ENCODE results near the gene ENTPD5.

ENTPD5 gene, protein sequence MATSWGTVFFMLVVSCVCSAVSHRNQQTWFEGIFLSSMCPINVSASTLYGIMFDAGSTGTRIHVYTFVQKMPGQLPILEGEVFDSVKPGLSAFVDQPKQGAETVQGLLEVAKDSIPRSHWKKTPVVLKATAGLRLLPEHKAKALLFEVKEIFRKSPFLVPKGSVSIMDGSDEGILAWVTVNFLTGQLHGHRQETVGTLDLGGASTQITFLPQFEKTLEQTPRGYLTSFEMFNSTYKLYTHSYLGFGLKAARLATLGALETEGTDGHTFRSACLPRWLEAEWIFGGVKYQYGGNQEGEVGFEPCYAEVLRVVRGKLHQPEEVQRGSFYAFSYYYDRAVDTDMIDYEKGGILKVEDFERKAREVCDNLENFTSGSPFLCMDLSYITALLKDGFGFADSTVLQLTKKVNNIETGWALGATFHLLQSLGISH

DNA sequence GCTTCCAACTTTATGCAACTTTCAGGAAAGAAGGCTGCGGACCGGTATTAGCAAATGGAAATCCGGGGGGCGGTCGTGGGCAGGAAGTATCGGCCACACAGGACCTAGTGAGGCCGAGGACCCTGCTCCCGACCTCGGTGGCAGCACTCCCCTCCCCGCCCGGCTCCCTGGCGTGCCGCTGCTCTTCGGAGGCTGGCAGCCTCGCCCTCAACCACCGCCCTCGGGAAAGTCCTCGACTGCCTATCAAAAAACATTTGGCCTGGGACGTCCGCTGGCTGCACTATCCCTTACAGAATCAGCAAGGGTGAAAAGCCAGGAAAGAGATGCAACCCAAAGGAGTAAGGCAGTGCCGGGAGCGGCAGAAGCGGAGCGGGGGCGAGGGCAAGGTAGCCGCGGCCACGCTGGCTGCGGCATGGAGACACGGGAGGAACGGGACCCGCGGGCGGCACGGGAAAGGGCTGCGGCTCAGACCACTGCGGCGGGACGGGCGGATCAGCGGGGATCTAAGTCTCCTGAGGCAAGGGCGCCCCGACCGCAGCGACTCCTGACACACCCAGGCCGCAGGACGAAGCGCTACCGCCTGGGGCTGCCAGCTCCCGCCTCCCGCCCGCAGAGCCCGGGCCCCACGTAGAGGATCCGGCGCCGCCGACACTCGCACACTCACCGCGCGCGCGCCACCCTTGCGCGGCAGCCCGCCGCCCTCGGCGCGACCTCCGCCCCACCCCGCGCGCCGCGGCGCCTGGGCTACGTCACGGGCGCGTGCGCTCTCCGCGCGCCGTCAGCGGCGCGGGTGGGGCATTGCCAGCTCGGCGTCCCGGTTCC, at the start of gene ENTPD5, which contains the start of gene BBOF1:
ENTPD5 (minus strand) TSS at position 703 of the 822 bp plus-strand sequence. CDS start 31,186 bp downstream, outside the sequence.
BBOF1 (plus strand) TSS at position 764 of the 822 bp plus-strand sequence. CDS start 130 bp downstream, outside the sequence.
- Histone ChIP-seq H3K27ac (ENCODE audit: low read length) (peak within 1 kb of the TSS; percentile 93), H3K36me3 (ENCODE audit: control insufficient read depth in 1 of 2, insufficient read depth in 2 of 2, low read length in 2 of 2) (peaks cover 0 to 11% of the 10 kb centered on the region in 2 donors), H3K27me3 (ENCODE audit: low read depth, low read length) (no peaks in the 10 kb centered on the region), H3K4me3 (ENCODE audit: low read depth in 1 of 2, low read length in 2 of 2) (peak within 1 kb of the TSS; percentile 69 to 83), H3K9me3 (ENCODE audit: control insufficient read depth in 1 of 2, low read length in 2 of 2) (no peaks in the 10 kb centered on the region), H3K4me1 (ENCODE audit: control insufficient read depth in 1 of 2, insufficient read depth in 2 of 2, low read length in 2 of 2) (peaks cover 0 to 11% of the 10 kb centered on the region in 2 donors)

DNA sequence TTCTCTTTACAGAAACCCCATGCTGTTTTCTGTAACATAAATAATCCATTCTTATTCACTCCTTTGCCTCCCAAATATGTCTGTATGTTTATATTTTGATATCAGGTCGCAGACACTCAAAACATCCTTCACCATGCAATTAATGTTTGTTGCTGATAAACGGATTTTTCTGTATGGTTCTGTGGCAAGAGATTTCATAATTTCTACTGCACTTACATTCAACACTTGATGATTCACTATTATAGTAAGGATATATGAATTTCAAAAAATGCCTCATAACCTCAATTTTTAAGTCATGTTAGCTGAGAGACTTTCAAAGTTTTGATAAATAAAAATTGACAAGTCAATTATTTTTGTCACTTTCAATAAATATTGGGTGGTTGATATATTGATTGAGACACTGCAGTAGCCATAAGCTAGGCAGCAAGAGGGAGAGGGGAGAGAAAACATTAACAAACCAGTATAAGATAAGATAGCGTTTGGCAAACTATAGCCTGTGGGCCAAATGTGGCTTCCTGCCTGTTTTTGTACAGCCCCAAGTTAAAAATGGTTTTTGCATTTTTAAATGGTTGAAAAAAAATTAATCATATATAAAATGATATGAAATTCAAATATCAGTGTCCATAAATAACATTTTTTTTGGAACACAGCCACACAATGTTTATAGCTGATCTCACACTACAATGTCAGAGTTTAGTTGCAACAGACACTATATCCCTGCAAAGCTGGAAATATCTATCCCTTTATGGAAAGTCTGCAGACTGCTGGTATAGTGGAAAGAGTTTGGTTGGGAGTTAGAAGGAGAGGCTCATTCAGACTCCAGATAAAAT, 46.9 kb upstream of the ENTPD5 start:
- Histone ChIP-seq H3K4me3 (ENCODE audit: low read depth in 1 of 2, low read length in 2 of 2) (no peak overlapping the region), H3K27me3 (ENCODE audit: low read depth, low read length) (no peaks in the 10 kb centered on the region), H3K4me1 (ENCODE audit: control insufficient read depth in 1 of 2, insufficient read depth in 2 of 2, low read length in 2 of 2) (no peaks in the 10 kb centered on the region), H3K36me3 (ENCODE audit: control insufficient read depth in 1 of 2, insufficient read depth in 2 of 2, low read length in 2 of 2) (peaks cover 15 to 63% of the 10 kb centered on the region in 2 donors), H3K9me3 (ENCODE audit: control insufficient read depth in 1 of 2, low read length in 2 of 2) (no peaks in the 10 kb centered on the region), H3K27ac (ENCODE audit: low read length) (no peak overlapping the region)

DNA sequence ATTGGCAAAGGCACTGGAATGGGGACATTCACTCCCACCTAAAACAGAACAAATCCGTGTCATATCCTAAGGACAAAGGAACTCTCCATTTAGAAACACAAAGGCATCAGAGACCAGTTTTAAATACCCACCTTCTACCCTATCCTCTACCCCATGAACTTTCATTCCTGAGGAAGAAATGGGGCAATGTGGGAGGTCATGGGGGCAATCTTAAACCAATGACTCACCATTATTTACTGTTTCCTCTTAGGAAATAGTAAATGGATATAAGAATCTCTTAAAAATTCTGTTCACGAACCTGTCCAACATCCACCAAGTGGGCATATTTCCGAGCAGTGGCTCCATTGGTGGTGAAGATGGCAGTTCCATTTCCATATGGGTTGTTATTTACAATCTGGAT, 45.8 kb upstream of the ENTPD5 start:
- peaks cover 21 to 62% of the 10 kb centered on the region in 2 donors for H3K36me3 ChIP-seq (ENCODE audit: control insufficient read depth in 1 of 2, insufficient read depth in 2 of 2, low read length in 2 of 2)

GRCh38 chr14:74064426-74064825, 45.3 kb upstream of the ENTPD5 start:
- Histone ChIP-seq H3K27ac (ENCODE audit: low read length) (no peak overlapping the region), H3K4me3 (ENCODE audit: low read depth in 1 of 2, low read length in 2 of 2) (no peak overlapping the region), H3K4me1 (ENCODE audit: control insufficient read depth in 1 of 2, insufficient read depth in 2 of 2, low read length in 2 of 2) (no peaks in the 10 kb centered on the region), H3K27me3 (ENCODE audit: low read depth, low read length) (no peaks in the 10 kb centered on the region), H3K36me3 (ENCODE audit: control insufficient read depth in 1 of 2, insufficient read depth in 2 of 2, low read length in 2 of 2) (peaks cover 25 to 65% of the 10 kb centered on the region in 2 donors), H3K9me3 (ENCODE audit: control insufficient read depth in 1 of 2, low read length in 2 of 2) (no peaks in the 10 kb centered on the region)

More for the DNA sequence above, 45.8 kb upstream of the ENTPD5 start:
- H3K4me3 ChIP-seq (ENCODE audit: low read depth in 1 of 2, low read length in 2 of 2), result no peak overlapping the region
- H3K4me1 ChIP-seq (ENCODE audit: control insufficient read depth in 1 of 2, insufficient read depth in 2 of 2, low read length in 2 of 2), result no peaks in the 10 kb centered on the region
- no peak overlapping the region for H3K27ac ChIP-seq (ENCODE audit: low read length)
- H3K9me3 ChIP-seq (ENCODE audit: control insufficient read depth in 1 of 2, low read length in 2 of 2), result no peaks in the 10 kb centered on the region
- no peaks in the 10 kb centered on the region for H3K27me3 ChIP-seq (ENCODE audit: low read depth, low read length)

DNA sequence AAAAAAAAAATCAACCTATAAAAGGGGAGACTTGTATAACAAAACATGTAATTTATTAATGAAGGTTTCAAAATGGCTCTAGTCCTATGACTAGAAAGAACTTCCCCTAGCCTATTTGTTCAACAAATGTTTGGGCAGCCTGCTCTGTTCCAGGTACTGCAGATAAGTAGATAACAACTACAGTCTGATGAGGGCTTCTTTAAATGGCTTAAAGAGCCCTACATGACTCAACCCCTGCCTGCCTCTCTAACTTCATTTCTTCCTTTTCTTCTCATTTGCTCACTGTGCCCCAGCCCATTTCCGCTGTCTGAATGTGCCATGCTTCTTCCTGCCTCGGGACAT, 43.7 kb upstream of the ENTPD5 start:
- Histone ChIP-seq H3K4me1 (ENCODE audit: control insufficient read depth in 1 of 2, insufficient read depth in 2 of 2, low read length in 2 of 2) (no peaks in the 10 kb centered on the region), H3K9me3 (ENCODE audit: control insufficient read depth in 1 of 2, low read length in 2 of 2) (no peaks in the 10 kb centered on the region), H3K27me3 (ENCODE audit: low read depth, low read length) (no peaks in the 10 kb centered on the region), H3K4me3 (ENCODE audit: low read depth in 1 of 2, low read length in 2 of 2) (no peak overlapping the region), H3K27ac (ENCODE audit: low read length) (no peak overlapping the region), H3K36me3 (ENCODE audit: control insufficient read depth in 1 of 2, insufficient read depth in 2 of 2, low read length in 2 of 2) (peaks cover 25 to 67% of the 10 kb centered on the region in 2 donors)

DNA sequence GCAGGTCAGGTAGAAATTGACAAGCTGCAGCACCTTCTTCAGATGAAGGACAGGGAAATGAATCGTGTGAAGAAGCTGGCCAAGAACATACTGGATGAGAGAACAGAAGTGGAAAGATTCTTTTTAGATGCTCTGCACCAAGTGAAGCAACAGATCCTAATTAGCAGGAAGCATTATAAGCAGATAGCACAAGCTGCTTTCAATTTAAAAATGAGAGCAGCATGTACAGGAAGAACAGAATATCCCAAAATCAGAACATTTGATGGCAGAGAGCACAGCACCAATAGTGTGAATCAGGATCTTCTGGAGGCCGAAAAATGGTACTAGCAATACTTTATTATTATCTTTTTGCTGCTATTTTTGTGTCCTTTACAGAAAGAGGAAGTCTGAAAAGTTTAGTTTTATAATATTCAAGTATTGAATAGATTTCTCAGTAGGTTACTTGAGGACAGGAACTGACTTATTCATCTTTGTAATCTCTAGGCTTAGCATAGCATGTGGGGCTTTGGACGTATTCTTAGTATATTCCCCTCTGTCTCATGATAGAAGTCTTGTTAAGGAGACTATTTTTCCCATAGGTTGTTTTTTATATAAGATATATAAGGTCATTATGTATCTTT, 30.9 kb upstream of the ENTPD5 start:
- Histone ChIP-seq H3K4me3 (ENCODE audit: low read depth in 1 of 2, low read length in 2 of 2) (no peak overlapping the region), H3K4me1 (ENCODE audit: control insufficient read depth in 1 of 2, insufficient read depth in 2 of 2, low read length in 2 of 2) (no peaks in the 10 kb centered on the region), H3K27me3 (ENCODE audit: low read depth, low read length) (no peaks in the 10 kb centered on the region), H3K9me3 (ENCODE audit: control insufficient read depth in 1 of 2, low read length in 2 of 2) (no peaks in the 10 kb centered on the region), H3K36me3 (ENCODE audit: control insufficient read depth in 1 of 2, insufficient read depth in 2 of 2, low read length in 2 of 2) (peaks cover 9 to 11% of the 10 kb centered on the region in 2 donors), H3K27ac (ENCODE audit: low read length) (no peak overlapping the region)

- H3K4me1 ChIP-seq (ENCODE audit: control insufficient read depth in 1 of 2, insufficient read depth in 2 of 2, low read length in 2 of 2), result no peaks in the 10 kb centered on the region
- no peaks in the 10 kb centered on the region for H3K9me3 ChIP-seq (ENCODE audit: control insufficient read depth in 1 of 2, low read length in 2 of 2)
- H3K27me3 ChIP-seq (ENCODE audit: low read depth, low read length), result no peaks in the 10 kb centered on the region
- no peak overlapping the region for H3K4me3 ChIP-seq (ENCODE audit: low read depth in 1 of 2, low read length in 2 of 2)
- H3K36me3 ChIP-seq (ENCODE audit: control insufficient read depth in 1 of 2, insufficient read depth in 2 of 2, low read length in 2 of 2), result peaks cover 9 to 11% of the 10 kb centered on the region in 2 donors
- no peak overlapping the region for H3K27ac ChIP-seq (ENCODE audit: low read length)
Observed at GRCh38 chr14:74048281-74048680, 29.2 kb upstream of the ENTPD5 start.

DNA sequence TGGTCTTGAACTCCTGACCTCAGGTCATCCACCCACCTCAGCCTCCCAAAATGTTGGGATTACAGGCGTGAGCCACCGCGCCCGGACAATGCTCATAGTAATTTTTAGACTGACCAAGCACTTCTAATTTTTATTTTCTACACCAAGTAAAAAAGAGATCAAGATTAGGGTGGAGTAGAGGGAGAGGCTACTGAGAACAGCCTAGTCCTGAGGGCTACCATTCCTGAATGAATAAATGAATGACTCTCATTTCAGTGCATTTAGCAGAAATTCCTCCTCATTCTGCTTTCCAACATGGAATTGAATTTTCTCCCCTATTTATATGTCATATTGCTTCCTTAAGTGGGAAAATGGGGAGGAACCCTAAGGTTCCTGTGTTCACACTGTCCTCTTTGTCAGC, 26.4 kb upstream of the ENTPD5 start:
- H3K4me3 ChIP-seq (ENCODE audit: low read depth in 1 of 2, low read length in 2 of 2), result no peak overlapping the region
- no peaks in the 10 kb centered on the region for H3K4me1 ChIP-seq (ENCODE audit: control insufficient read depth in 1 of 2, insufficient read depth in 2 of 2, low read length in 2 of 2)
- no peak overlapping the region for H3K27ac ChIP-seq (ENCODE audit: low read length)
- no peaks in the 10 kb centered on the region for H3K27me3 ChIP-seq (ENCODE audit: low read depth, low read length)
- peaks cover 9 to 23% of the 10 kb centered on the region in 2 donors for H3K36me3 ChIP-seq (ENCODE audit: control insufficient read depth in 1 of 2, insufficient read depth in 2 of 2, low read length in 2 of 2)
- H3K9me3 ChIP-seq (ENCODE audit: control insufficient read depth in 1 of 2, low read length in 2 of 2), result no peaks in the 10 kb centered on the region

GRCh38 chr14:74042296-74042695, 23.2 kb upstream of the ENTPD5 start:
- no peak overlapping the region for H3K4me3 ChIP-seq (ENCODE audit: low read depth in 1 of 2, low read length in 2 of 2)
- H3K27me3 ChIP-seq (ENCODE audit: low read depth, low read length), result no peaks in the 10 kb centered on the region
- peaks cover 0 to 12% of the 10 kb centered on the region in 2 donors for H3K36me3 ChIP-seq (ENCODE audit: control insufficient read depth in 1 of 2, insufficient read depth in 2 of 2, low read length in 2 of 2)
- no peaks in the 10 kb centered on the region for H3K4me1 ChIP-seq (ENCODE audit: control insufficient read depth in 1 of 2, insufficient read depth in 2 of 2, low read length in 2 of 2)
- no peaks in the 10 kb centered on the region for H3K9me3 ChIP-seq (ENCODE audit: control insufficient read depth in 1 of 2, low read length in 2 of 2)
- H3K27ac ChIP-seq (ENCODE audit: low read length), result no peak overlapping the region

DNA sequence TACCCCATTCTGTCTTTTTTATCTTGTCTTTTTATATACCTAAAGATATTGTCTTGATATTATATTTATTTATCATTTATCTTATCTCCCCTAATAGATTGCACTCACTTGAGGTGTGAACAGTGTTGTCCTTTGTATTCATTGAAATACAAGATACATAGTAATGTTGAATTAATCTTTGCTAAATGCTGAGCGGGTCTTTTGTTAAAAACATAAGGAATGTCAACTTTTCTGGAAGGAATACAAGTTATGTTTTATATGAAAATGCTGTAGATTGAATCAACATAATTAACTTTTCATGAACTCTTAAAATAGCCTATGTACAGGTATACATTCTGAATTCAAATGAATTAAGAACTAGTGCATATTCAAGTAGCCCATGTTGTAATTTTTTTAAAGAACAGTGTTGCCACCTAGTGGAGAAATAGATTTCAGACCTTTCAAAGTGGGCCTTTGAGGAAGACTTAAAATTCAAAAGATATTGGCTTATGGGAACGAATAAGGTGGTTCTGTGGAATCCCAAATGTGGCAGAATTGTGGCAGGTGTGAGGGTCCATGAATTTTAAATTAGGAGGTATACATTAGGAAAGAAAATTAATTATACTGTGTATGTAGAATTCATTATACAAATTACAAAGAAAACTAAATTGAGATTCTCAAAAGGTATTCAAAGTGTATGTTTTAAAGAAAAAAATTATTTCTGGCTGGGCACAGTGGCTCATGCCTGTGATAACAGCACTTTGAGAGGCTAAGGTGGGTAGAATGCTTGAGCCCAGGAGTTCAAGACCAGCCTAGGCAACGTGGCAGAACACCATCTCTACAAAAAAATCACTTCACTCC, 19.2 kb upstream of the ENTPD5 start:
- Histone ChIP-seq H3K27me3 (ENCODE audit: low read depth, low read length) (no peaks in the 10 kb centered on the region), H3K4me1 (ENCODE audit: control insufficient read depth in 1 of 2, insufficient read depth in 2 of 2, low read length in 2 of 2) (no peaks in the 10 kb centered on the region), H3K4me3 (ENCODE audit: low read depth in 1 of 2, low read length in 2 of 2) (no peak overlapping the region), H3K9me3 (ENCODE audit: control insufficient read depth in 1 of 2, low read length in 2 of 2) (no peaks in the 10 kb centered on the region), H3K27ac (ENCODE audit: low read length) (no peak overlapping the region), H3K36me3 (ENCODE audit: control insufficient read depth in 1 of 2, insufficient read depth in 2 of 2, low read length in 2 of 2) (peaks cover 0 to 12% of the 10 kb centered on the region in 2 donors)

Measured in muscle layer of duodenum (tissue), 2 donors.